Central memory CD4-positive, alpha-beta T cell (primary cell): Measurements from ENCODE around the gene PMVK.

ENCODE experiments used
- DNase-seq: peaks from one replicate; pipeline ENCODE4 v3.0.0; 2022

The PMVK gene

GRCh38 chr1:154945962-154946850, 9.7 kb upstream of the PMVK start:
- DNase-seq = no peak

GRCh38 chr1:154945160-154945961, 8.8 kb upstream of the PMVK start:
- no peak for DNase-seq

GRCh38 chr1:154944401-154945159, 8.1 kb upstream of the PMVK start:
- no peak for DNase-seq

- DNase-seq = no peak
Measured at GRCh38 chr1:154943649-154944400, 7.3 kb upstream of the PMVK start.

GRCh38 chr1:154941333-154942013, 5.0 kb upstream of the PMVK start:
- DNase-seq = no peak

- DNase-seq = no peak
Measured at GRCh38 chr1:154940651-154941194, 4.2 kb upstream of the PMVK start.

- no peak for DNase-seq
Measured at GRCh38 chr1:154940213-154940560, 3.7 kb upstream of the PMVK start.

- DNase-seq = no peak
Measured at GRCh38 chr1:154938604-154939399, 2.3 kb upstream of the PMVK start.

GRCh38 chr1:154937988-154938386, 1.5 kb upstream of the PMVK start:
- DNase-seq = no peak

GRCh38 chr1:154937085-154937987, 817 bp upstream of the PMVK start:
- peak; percentile 97 for DNase-seq

- no peak for DNase-seq
Measured at GRCh38 chr1:154935749-154936554, 567 bp downstream of the PMVK start.

GRCh38 chr1:154934358-154934948, 2.1 kb downstream of the PMVK start:
- no peak for DNase-seq

GRCh38 chr1:154931940-154932487, 4.5 kb downstream of the PMVK start:
- no peak for DNase-seq

GRCh38 chr1:154926201-154926600, 10.3 kb downstream of the PMVK start:
- no peak for DNase-seq

GRCh38 chr1:154925335-154926170, 11.0 kb downstream of the PMVK start:
- no peak for DNase-seq

- no peak for DNase-seq
Measured at GRCh38 chr1:154923695-154924094, 12.8 kb downstream of the PMVK start.

GRCh38 chr1:154913273-154913672, 23.2 kb downstream of the PMVK start:
- no peak for DNase-seq
